HepG2 (cell line): ENCODE results near the gene TPGS1. TPM values are rescaled to one million over a fixed set of nuclear protein-coding genes. Genes with fewer than 3 reads are reported as not detected.

ENCODE experiments used
- CENPT ChIP-seq: sonication (generic); formaldehyde crosslinking; IDR thresholded peaks from 2 replicates; pipeline ENCODE4 v1.8.0; 2022; ENCODE audit warnings: low read depth, mild to moderate bottlenecking, moderate library complexity, missing genetic modification reagents
- EHMT2 ChIP-seq: fragments of 200-600 bp; sonication (generic); IDR thresholded peaks from 2 replicates; pipeline ENCODE4 v1.7.0; 2017; ENCODE audit warnings: antibody characterized with exemption, low read depth, low read length, borderline replicate concordance
- HDAC1 ChIP-seq: sonication (generic); formaldehyde crosslinking; IDR thresholded peaks from 2 replicates; pipeline ENCODE4 v1.5.1; 2020; ENCODE audit warnings: mild to moderate bottlenecking, missing genetic modification reagents
- IKZF1 ChIP-seq: fragments of 450-650 bp; IDR thresholded peaks from 2 replicates; pipeline ENCODE4 v1.7.1; 2016
- MED8 ChIP-seq: sonication (generic); formaldehyde crosslinking; IDR thresholded peaks from 2 replicates; pipeline ENCODE4 v1.8.1; 2023; ENCODE audit warnings: mild to moderate bottlenecking, missing genetic modification reagents; ENCODE audit not compliant: insufficient replicate concordance
- NKX3-1 ChIP-seq: sonication (generic); formaldehyde crosslinking; IDR thresholded peaks from 2 replicates; pipeline ENCODE4 v1.5.0; 2020; ENCODE audit warnings: missing genetic modification reagents
- NR1H2 ChIP-seq: sonication (generic); formaldehyde crosslinking; IDR thresholded peaks from 2 replicates; pipeline ENCODE4 v1.8.1; 2022; ENCODE audit warnings: low read depth, missing genetic modification reagents, borderline replicate concordance
- PHF21A ChIP-seq: sonication (generic); formaldehyde crosslinking; IDR thresholded peaks from 2 replicates; pipeline ENCODE4 v1.5.0; 2020; ENCODE audit warnings: mild to moderate bottlenecking, missing genetic modification reagents
- RAD51 ChIP-seq: fragments of 450-650 bp; IDR thresholded peaks from 2 replicates; pipeline ENCODE4 v1.6.1; 2016; ENCODE audit warnings: borderline replicate concordance
- RARA ChIP-seq: IDR thresholded peaks from 2 replicates; pipeline ENCODE4 v1.6.1; 2016; ENCODE audit warnings: missing genetic modification reagents, missing compliant biosample characterization
- SP4 ChIP-seq: sonication (generic); formaldehyde crosslinking; IDR thresholded peaks from 2 replicates; pipeline ENCODE4 v1.8.1; 2023; ENCODE audit warnings: mild to moderate bottlenecking, missing genetic modification reagents
- ZBTB38 ChIP-seq: sonication (generic); formaldehyde crosslinking; IDR thresholded peaks from 2 replicates; pipeline ENCODE4 v1.5.1; 2020; ENCODE audit warnings: mild to moderate bottlenecking, missing genetic modification reagents
- ZC3H13 ChIP-seq: sonication (generic); formaldehyde crosslinking; IDR thresholded peaks from 2 replicates; pipeline ENCODE4 v1.8.1; 2023; ENCODE audit warnings: mild to moderate bottlenecking, missing genetic modification reagents, moderate library complexity
- ZMYM2 ChIP-seq: sonication (generic); formaldehyde crosslinking; IDR thresholded peaks from 2 replicates; pipeline ENCODE4 v1.8.0; 2022; ENCODE audit warnings: mild to moderate bottlenecking, missing genetic modification reagents
- ZNF121 ChIP-seq: sonication (generic); formaldehyde crosslinking; IDR thresholded peaks from 2 replicates; pipeline ENCODE4 v1.5.0; 2020; ENCODE audit warnings: mild to moderate bottlenecking, missing genetic modification reagents
- ZNF160 ChIP-seq: sonication (generic); formaldehyde crosslinking; IDR thresholded peaks from 2 replicates; pipeline ENCODE4 v1.8.0; 2022; ENCODE audit warnings: mild to moderate bottlenecking, inconsistent platforms, missing genetic modification reagents
- ZNF337 ChIP-seq: sonication (generic); formaldehyde crosslinking; IDR thresholded peaks from 2 replicates; pipeline ENCODE4 v1.5.1; 2020; ENCODE audit warnings: missing genetic modification reagents, low read depth, mild to moderate bottlenecking, borderline replicate concordance
- ZNF484 ChIP-seq: sonication (generic); formaldehyde crosslinking; IDR thresholded peaks from 2 replicates; pipeline ENCODE4 v1.5.1; 2020; ENCODE audit warnings: mild to moderate bottlenecking, low read depth, missing genetic modification reagents, borderline replicate concordance
- ZNF746 ChIP-seq: sonication (generic); formaldehyde crosslinking; IDR thresholded peaks from 2 replicates; pipeline ENCODE4 v1.8.0; 2022; ENCODE audit warnings: mild to moderate bottlenecking, missing genetic modification reagents
- polyA plus RNA-seq, 8 experiments: library from polyadenylated mRNA; depleted of rRNA in 3 of 8; stranded (reverse) in 7 of 8; unstranded in 1 of 8; fragments of >200 nt; fragmentation: Illumina TruSeq in 4 of 8; extraction: Trizol in 4 of 8; gene quantifications; 2 replicates each; pipeline versions ENCODE4 v1.2.1 to v1.2.3, GENCODE V29; 2011 to 2016; ENCODE audit warnings: low read depth in 4 of 8, missing spikeins in 1 of 8, mixed read lengths in 1 of 8; ENCODE audit not compliant: insufficient read depth in 1 of 8
- total RNA-seq, 5 experiments: library from RNA; depleted of rRNA; stranded (reverse); fragments of >200 nt; fragmentation: Illumina TruSeq; extraction: Trizol; gene quantifications; 2 replicates each; pipeline ENCODE4 v1.2.3, GENCODE V29; 2016; ENCODE audit warnings: low read depth in 1 of 5
- TF ChIP-seq, protein P1 (sequence below): sonication (generic); formaldehyde crosslinking; IDR thresholded peaks from 2 replicates; pipeline ENCODE4 v1.8.1; 2023; ENCODE audit warnings: mild to moderate bottlenecking, missing genetic modification reagents, borderline replicate concordance
- TF ChIP-seq, protein P2 (sequence below): sonication (generic); formaldehyde crosslinking; IDR thresholded peaks from 2 replicates; pipeline ENCODE4 v1.4.0; 2020; ENCODE audit warnings: missing genetic modification reagents, borderline replicate concordance
- TF ChIP-seq, protein P3 (sequence below): sonication (generic); formaldehyde crosslinking; IDR thresholded peaks from 2 replicates; pipeline ENCODE4 v1.4.0; 2020; ENCODE audit warnings: mild to moderate bottlenecking, missing genetic modification reagents
- TF ChIP-seq, protein P4 (sequence below): sonication (generic); formaldehyde crosslinking; IDR thresholded peaks from 2 replicates; pipeline ENCODE4 v1.5.1; 2020; ENCODE audit warnings: mild to moderate bottlenecking, missing genetic modification reagents

The TPGS1 gene
- total and polyA plus RNA-seq, 2 of the 13 experiments (the other 11 are each of a cell fraction or from before 2014, with no cell fraction given), result 1.1 to 6.2 TPM

DNA sequence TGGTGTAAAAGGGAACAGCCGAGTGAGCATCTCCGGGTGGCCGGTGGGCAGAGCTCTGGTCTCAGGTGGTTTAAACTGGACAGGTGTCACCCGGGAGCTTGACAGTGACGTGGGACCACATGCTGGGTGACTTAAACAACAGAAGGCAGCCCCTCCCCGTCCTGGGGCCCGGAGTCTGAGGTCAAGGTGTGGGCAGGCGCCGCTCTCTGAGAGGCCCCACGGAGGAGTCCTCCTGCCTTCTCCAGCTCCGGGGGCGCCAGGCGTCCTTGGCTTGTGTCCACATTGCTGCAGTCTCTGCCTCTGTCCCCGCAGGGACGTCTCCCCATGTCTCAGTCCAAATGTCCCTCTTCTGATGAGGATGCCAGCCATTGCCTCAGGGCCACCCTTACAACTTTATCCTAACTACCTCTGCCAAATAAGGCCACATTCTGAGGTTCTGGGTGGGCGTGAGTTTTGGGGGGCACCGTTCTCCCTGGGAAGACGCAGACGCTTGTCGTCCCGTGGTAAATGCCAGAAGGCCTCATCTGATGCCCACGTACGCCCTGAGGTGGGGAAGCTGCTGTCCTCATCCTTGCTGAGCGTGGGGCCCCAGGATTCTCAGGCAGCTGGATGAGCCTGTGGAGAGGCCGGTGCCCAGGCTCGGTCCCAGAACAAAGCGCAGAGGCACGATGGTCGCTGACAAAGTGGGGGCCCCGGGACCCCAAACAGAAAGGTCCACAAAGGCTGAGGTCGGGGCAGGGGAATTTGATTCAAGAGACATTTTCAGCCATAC, 49.5 kb downstream of the TPGS1 start (continued):
- no peak for TF ChIP-seq ZNF746 (CRISPR knock-in tag)
- TF ChIP-seq ZNF337 (CRISPR knock-in tag), result no peak
- TF ChIP-seq PHF21A, result no peak
- TF ChIP-seq RARA, result peak; percentile 88
- TF ChIP-seq CENPT (CRISPR knock-in tag), result 0 out of 2 replicates have a peak, but pooled peaks have one; percentile 74
- TF ChIP-seq RAD51, result no peak
- TF ChIP-seq SP4 (CRISPR knock-in tag), result 0 out of 2 replicates have a peak, but pooled peaks have one; percentile 28
- TF ChIP-seq, protein P1, sequence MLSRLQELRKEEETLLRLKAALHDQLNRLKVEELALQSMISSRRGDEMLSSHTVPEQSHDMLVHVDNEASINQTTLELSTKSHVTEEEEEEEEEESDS (CRISPR knock-in tag), result no peak
- peak; percentile 17; the same call in 1 of the 2 replicates for TF ChIP-seq HDAC1 (CRISPR knock-in tag)
- TF ChIP-seq, protein P2, sequence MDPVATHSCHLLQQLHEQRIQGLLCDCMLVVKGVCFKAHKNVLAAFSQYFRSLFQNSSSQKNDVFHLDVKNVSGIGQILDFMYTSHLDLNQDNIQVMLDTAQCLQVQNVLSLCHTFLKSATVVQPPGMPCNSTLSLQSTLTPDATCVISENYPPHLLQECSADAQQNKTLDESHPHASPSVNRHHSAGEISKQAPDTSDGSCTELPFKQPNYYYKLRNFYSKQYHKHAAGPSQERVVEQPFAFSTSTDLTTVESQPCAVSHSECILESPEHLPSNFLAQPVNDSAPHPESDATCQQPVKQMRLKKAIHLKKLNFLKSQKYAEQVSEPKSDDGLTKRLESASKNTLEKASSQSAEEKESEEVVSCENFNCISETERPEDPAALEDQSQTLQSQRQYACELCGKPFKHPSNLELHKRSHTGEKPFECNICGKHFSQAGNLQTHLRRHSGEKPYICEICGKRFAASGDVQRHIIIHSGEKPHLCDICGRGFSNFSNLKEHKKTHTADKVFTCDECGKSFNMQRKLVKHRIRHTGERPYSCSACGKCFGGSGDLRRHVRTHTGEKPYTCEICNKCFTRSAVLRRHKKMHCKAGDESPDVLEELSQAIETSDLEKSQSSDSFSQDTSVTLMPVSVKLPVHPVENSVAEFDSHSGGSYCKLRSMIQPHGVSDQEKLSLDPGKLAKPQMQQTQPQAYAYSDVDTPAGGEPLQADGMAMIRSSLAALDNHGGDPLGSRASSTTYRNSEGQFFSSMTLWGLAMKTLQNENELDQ (CRISPR knock-in tag), result no peak
- no peak for TF ChIP-seq NR1H2 (CRISPR knock-in tag)
- TF ChIP-seq ZBTB38 (CRISPR knock-in tag), result peak; percentile 25; the same call in 1 of the 2 replicates
- TF ChIP-seq, protein P3, sequence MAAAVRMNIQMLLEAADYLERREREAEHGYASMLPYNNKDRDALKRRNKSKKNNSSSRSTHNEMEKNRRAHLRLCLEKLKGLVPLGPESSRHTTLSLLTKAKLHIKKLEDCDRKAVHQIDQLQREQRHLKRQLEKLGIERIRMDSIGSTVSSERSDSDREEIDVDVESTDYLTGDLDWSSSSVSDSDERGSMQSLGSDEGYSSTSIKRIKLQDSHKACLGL (CRISPR knock-in tag), result no peak; the same call in 1 of the 2 replicates
- TF ChIP-seq ZMYM2 (CRISPR knock-in tag), result no peak
- no peak for TF ChIP-seq EHMT2
- TF ChIP-seq, protein P4, sequence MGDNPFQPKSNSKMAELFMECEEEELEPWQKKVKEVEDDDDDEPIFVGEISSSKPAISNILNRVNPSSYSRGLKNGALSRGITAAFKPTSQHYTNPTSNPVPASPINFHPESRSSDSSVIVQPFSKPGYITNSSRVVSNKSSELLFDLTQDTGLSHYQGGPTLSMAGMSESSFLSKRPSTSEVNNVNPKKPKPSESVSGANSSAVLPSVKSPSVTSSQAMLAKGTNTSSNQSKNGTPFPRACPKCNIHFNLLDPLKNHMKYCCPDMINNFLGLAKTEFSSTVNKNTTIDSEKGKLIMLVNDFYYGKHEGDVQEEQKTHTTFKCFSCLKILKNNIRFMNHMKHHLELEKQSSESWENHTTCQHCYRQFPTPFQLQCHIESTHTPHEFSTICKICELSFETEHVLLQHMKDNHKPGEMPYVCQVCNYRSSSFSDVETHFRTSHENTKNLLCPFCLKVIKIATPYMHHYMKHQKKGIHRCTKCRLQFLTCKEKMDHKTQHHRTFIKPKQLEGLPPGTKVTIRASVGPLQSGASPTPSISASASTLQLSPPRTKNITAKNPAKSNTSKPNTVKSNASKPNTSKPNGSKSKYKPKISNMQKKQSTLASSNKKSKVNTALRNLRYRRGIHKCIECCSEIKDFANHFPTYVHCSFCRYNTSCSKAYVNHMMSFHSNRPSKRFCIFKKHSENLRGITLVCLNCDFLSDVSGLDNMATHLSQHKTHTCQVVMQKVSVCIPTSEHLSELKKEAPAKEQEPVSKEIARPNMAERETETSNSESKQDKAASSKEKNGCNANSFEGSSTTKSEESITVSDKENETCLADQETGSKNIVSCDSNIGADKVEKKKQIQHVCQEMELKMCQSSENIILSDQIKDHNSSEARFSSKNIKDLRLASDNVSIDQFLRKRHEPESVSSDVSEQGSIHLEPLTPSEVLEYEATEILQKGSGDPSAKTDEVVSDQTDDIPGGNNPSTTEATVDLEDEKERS, result peak; percentile 50; the same call in 1 of the 2 replicates
- no peak for TF ChIP-seq MED8 (CRISPR knock-in tag)
- no peak for TF ChIP-seq ZNF121 (CRISPR knock-in tag)
- no peak for TF ChIP-seq IKZF1
- peak; percentile 15; the same call in 1 of the 2 replicates for TF ChIP-seq ZNF160 (CRISPR knock-in tag)
- no peak; the same call in 1 of the 2 replicates for TF ChIP-seq ZNF484 (CRISPR knock-in tag)
- TF ChIP-seq NKX3-1 (CRISPR knock-in tag), result no peak
- no peak for TF ChIP-seq ZC3H13 (CRISPR knock-in tag)
